NCI-H748 treated with DMSO at 0.1 percent for 48 hours (cell line): ENCODE data around the gene SRGAP2B.
"Not testable (repeated sequence)": the region's sequence is repeated elsewhere in the genome, so short reads cannot be mapped to it uniquely, and the experiment has no call there.

Experiments
- DNase-seq: peaks from one replicate; lab custom pipeline; 2025; lab: John Stamatoyannopoulos, UW

Gene SRGAP2B

GRCh38 chr1:145095284-145096057 is at the start of gene SRGAP2B, which contains the start of gene FAM72D:
Gene SRGAP2B (minus strand): TSS chr1:145095328. CDS start chr1:145092901, 2,427 bp downstream.
Gene FAM72D (plus strand): TSS chr1:145095974. CDS start chr1:145096848, 874 bp downstream.
- not testable (repeated sequence) for DNase-seq

- DNase-seq: not testable (repeated sequence)
Observed at GRCh38 chr1:145144264-145144913, 49.3 kb upstream of the SRGAP2B start.

GRCh38 chr1:145140549-145140948 is 45.4 kb upstream of the SRGAP2B start:
- DNase-seq: not testable (repeated sequence)

- not testable (repeated sequence) for DNase-seq
Observed at GRCh38 chr1:145134476-145134875, 39.3 kb upstream of the SRGAP2B start.

- DNase-seq: not testable (repeated sequence)
Observed at GRCh38 chr1:145128697-145129469, 33.8 kb upstream of the SRGAP2B start.

GRCh38 chr1:145127144-145127543 is 32.0 kb upstream of the SRGAP2B start:
- not testable (repeated sequence) for DNase-seq

GRCh38 chr1:145125112-145125511 is 30.0 kb upstream of the SRGAP2B start:
- DNase-seq: not testable (repeated sequence)

GRCh38 chr1:145123992-145124641 is 29.0 kb upstream of the SRGAP2B start:
- DNase-seq: not testable (repeated sequence)

GRCh38 chr1:145123062-145123395 is 27.9 kb upstream of the SRGAP2B start:
- DNase-seq: not testable (repeated sequence)

GRCh38 chr1:145122344-145123061 is 27.4 kb upstream of the SRGAP2B start:
- DNase-seq: not testable (repeated sequence)

- not testable (repeated sequence) for DNase-seq
Observed at GRCh38 chr1:145119842-145120241, 24.7 kb upstream of the SRGAP2B start.

GRCh38 chr1:145115587-145116493 is 20.7 kb upstream of the SRGAP2B start:
- not testable (repeated sequence) for DNase-seq

GRCh38 chr1:145114560-145115057 is 19.5 kb upstream of the SRGAP2B start:
- not testable (repeated sequence) for DNase-seq

GRCh38 chr1:145112703-145113102 is 17.6 kb upstream of the SRGAP2B start:
- not testable (repeated sequence) for DNase-seq

- not testable (repeated sequence) for DNase-seq
Observed at GRCh38 chr1:145111674-145112073, 16.5 kb upstream of the SRGAP2B start.

- not testable (repeated sequence) for DNase-seq
Observed at GRCh38 chr1:145103294-145103693, 8.2 kb upstream of the SRGAP2B start.

GRCh38 chr1:145101725-145102124 is 6.6 kb upstream of the SRGAP2B start:
- DNase-seq: not testable (repeated sequence)

GRCh38 chr1:145094655-145095211 is 395 bp downstream of the SRGAP2B start:
- DNase-seq: not testable (repeated sequence)

- DNase-seq: not testable (repeated sequence)
Observed at GRCh38 chr1:145093517-145094149, 1.5 kb downstream of the SRGAP2B start.
